Measurements from ENCODE around the gene IGSF8. TPM values are rescaled to one million over a fixed set of nuclear protein-coding genes. Genes with fewer than 3 reads are reported as not detected.

The IGSF8 gene
- total RNA-seq, 2 donors from 2014 or later, result 53.6 to 60.2 TPM

GRCh38 chr1:160079448-160079847, 19.0 kb downstream of the IGSF8 start:
- peaks cover 7% of the 10 kb centered on the region for H3K27me3 ChIP-seq
- TF ChIP-seq, protein P1, sequence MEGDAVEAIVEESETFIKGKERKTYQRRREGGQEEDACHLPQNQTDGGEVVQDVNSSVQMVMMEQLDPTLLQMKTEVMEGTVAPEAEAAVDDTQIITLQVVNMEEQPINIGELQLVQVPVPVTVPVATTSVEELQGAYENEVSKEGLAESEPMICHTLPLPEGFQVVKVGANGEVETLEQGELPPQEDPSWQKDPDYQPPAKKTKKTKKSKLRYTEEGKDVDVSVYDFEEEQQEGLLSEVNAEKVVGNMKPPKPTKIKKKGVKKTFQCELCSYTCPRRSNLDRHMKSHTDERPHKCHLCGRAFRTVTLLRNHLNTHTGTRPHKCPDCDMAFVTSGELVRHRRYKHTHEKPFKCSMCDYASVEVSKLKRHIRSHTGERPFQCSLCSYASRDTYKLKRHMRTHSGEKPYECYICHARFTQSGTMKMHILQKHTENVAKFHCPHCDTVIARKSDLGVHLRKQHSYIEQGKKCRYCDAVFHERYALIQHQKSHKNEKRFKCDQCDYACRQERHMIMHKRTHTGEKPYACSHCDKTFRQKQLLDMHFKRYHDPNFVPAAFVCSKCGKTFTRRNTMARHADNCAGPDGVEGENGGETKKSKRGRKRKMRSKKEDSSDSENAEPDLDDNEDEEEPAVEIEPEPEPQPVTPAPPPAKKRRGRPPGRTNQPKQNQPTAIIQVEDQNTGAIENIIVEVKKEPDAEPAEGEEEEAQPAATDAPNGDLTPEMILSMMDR (IDR thresholded peaks at IDR 0.05), result no peak
- H3K9ac ChIP-seq (ENCODE audit: low read depth in 2 of 2, low read length in 2 of 2), result no peak overlapping the region
- H3K4me3 ChIP-seq, result no peak overlapping the region
- H3K27ac ChIP-seq, result no peak overlapping the region
- H3K36me3 ChIP-seq, result no peaks in the 10 kb centered on the region
- no peaks in the 10 kb centered on the region for H3K4me1 ChIP-seq
- intact Hi-C loops (cut with DNase I), result no loop called here
- DNase-seq, result no peak
- no peaks in the 10 kb centered on the region for H3K9me3 ChIP-seq

- no peak overlapping the region for H3K4me3 ChIP-seq
- H3K27me3 ChIP-seq, result peaks cover 7% of the 10 kb centered on the region
- intact Hi-C loops (cut with DNase I), result no loop called here
- H3K9ac ChIP-seq (ENCODE audit: low read depth in 2 of 2, low read length in 2 of 2), result no peak overlapping the region
- H3K9me3 ChIP-seq, result no peaks in the 10 kb centered on the region
- DNase-seq, result peak; percentile 50
- H3K4me1 ChIP-seq, result no peaks in the 10 kb centered on the region
- TF ChIP-seq, protein P1 (IDR thresholded peaks at IDR 0.05), result peak; percentile 72
- no peak overlapping the region for H3K27ac ChIP-seq
- H3K36me3 ChIP-seq, result no peaks in the 10 kb centered on the region
Measured at GRCh38 chr1:160078512-160079195, 19.8 kb downstream of the IGSF8 start.

DNA sequence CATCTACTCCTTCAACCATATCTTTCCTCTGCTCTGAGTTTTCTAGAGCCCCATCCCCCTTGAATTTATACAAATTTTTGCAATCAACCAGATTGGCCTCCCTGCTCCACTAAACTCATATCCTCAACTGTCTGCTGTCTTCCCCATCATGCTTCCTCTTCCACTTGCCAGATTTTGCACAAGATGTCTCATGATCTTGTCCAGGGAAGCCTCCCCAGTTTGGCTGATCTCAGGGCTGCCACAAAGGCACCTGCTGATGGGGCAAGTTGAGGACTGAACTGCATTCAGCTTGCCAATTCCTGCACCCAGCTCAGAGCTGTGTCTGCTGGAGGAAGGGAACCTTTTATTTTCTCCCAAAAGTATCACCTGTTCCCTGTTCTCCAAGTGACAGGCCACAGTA, 20.9 kb downstream of the IGSF8 start:
- Histone ChIP-seq H3K9ac (ENCODE audit: low read depth in 2 of 2, low read length in 2 of 2) (no peak overlapping the region), H3K4me1 (no peaks in the 10 kb centered on the region), H3K36me3 (no peaks in the 10 kb centered on the region), H3K4me3 (no peak overlapping the region), H3K27me3 (peaks cover 4% of the 10 kb centered on the region), H3K27ac (no peak overlapping the region), H3K9me3 (no peaks in the 10 kb centered on the region)
- TF ChIP-seq, protein P1 (IDR thresholded peaks at IDR 0.05), result no peak
- DNase-seq, result no peak
- intact Hi-C loops (cut with DNase I), result no loop called here

DNA sequence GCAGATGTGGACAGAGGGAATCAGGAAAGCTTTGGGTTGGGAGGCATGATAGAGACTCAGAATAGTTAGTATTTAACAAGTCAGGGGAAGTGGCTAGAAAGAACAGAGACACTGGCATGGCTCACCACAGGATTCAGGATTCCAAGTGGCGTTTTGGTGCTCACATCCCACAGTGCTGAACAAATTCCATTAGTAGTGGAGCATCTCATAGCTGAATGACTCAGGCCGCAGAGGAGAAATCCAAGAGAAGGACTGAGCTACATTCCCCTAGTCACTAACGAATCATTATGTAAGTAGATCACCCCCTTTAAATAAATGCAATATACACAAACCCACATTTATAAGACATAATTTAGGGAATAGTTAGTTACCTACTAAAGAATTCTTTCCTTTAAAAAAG, 22.1 kb downstream of the IGSF8 start:
- Histone ChIP-seq H3K4me1 (no peaks in the 10 kb centered on the region), H3K9me3 (no peaks in the 10 kb centered on the region), H3K27me3 (no peaks in the 10 kb centered on the region), H3K9ac (ENCODE audit: low read depth in 2 of 2, low read length in 2 of 2) (no peak overlapping the region), H3K36me3 (no peaks in the 10 kb centered on the region), H3K4me3 (no peak overlapping the region), H3K27ac (no peak overlapping the region)
- intact Hi-C loops (cut with DNase I), result no loop called here
- no peak for DNase-seq
- TF ChIP-seq, protein P1 (IDR thresholded peaks at IDR 0.05), result no peak

DNA sequence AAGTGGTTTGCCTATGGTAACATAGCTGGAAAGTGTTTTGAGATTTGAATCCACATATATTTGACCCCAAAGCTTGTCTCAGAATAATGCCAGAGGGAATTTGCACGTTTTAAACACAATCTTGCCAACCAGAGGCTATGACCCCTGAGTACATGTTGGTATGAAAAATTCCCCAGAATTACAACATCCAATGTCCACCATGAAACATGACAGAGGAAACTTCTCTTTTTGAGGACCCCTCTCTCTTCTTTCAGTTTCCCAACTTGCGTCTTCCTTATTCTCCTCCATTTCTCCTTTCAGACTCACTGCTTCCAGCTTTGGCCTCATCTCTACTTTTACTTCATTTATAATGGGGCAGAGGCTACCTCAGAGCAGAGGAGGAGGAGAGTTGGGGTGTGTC, 22.6 kb downstream of the IGSF8 start:
- H3K27me3 ChIP-seq, result no peaks in the 10 kb centered on the region
- intact Hi-C loops (cut with DNase I), result no loop called here
- no peak for DNase-seq
- no peak overlapping the region for H3K4me3 ChIP-seq
- H3K9me3 ChIP-seq, result no peaks in the 10 kb centered on the region
- H3K27ac ChIP-seq, result no peak overlapping the region
- TF ChIP-seq, protein P1 (IDR thresholded peaks at IDR 0.05), result no peak
- H3K4me1 ChIP-seq, result no peaks in the 10 kb centered on the region
- no peaks in the 10 kb centered on the region for H3K36me3 ChIP-seq
- no peak overlapping the region for H3K9ac ChIP-seq (ENCODE audit: low read depth in 2 of 2, low read length in 2 of 2)

Measured in colonic mucosa (tissue), 4 donors.